Esophagus squamous epithelium (tissue), 5 donors: ENCODE measurements around the gene CPNE4. TPM values are rescaled to one million over a fixed set of nuclear protein-coding genes. Genes with fewer than 3 reads are reported as not detected.

ENCODE experiments used
- DNase-seq: peaks from one replicate; lab custom pipeline; 2025; lab: John Stamatoyannopoulos, UW
- H3K27ac ChIP-seq, 4 donors: fragments of 200-600 bp; sonication (generic); one replicate each; pipeline ENCODE4 v1.5.1; 2016 to 2019; ENCODE audit warnings: mild to moderate bottlenecking in 1 of 4
- H3K27me3 ChIP-seq, 4 donors: fragments of 200-600 bp; sonication (generic); 1 replicate in 3 of 4; 2 replicates in 1 of 4; pipeline versions ENCODE4 v1.5.1 to v1.6.0; 2017 to 2021; ENCODE audit warnings: antibody characterized with exemption in 1 of 4
- H3K36me3 ChIP-seq, 3 donors: fragments of 200-600 bp; sonication (generic); one replicate each; pipeline ENCODE4 v1.5.1; 2016 to 2019
- H3K4me1 ChIP-seq, 3 donors: fragments of 200-600 bp; sonication (generic); one replicate each; pipeline ENCODE4 v1.5.1; 2017 to 2019
- H3K4me3 ChIP-seq, 4 donors: fragments of 200-600 bp; sonication (generic); 1 replicate in 3 of 4; 2 replicates in 1 of 4; pipeline ENCODE4 v1.5.1; 2016 to 2019; ENCODE audit warnings: mild to moderate bottlenecking in 2 of 4, moderate library complexity in 1 of 4
- H3K9me3 ChIP-seq, 3 donors: fragments of 200-600 bp; sonication (generic); one replicate each; pipeline ENCODE4 v1.5.1; 2016 to 2019
- POLR2A ChIP-seq, 4 donors: fragments of 450-650 bp; IDR thresholded peaks; one replicate each; pipeline ENCODE4 v1.6.1; 2017; ENCODE audit warnings: antibody characterized with exemption in 4 of 4, mild to moderate bottlenecking in 4 of 4, moderate library complexity in 3 of 4
- WGBS, 2 donors: methylation state at CpG; one replicate each; pipeline ENCODE4 v1.1.5; 2018; 5-methylcytosine and 5-hydroxymethylcytosine counted together
- intact Hi-C: fragments of 100-400 bp; cut with DNase I; formaldehyde crosslinking; loops from one replicate; pipeline ENCODE4 v1.15.0; 2022
- total RNA-seq, 4 donors: library from RNA; depleted of rRNA; stranded (reverse); fragments of >200 nt; gene quantifications; one replicate each; pipeline ENCODE4 v1.1.0, GENCODE V29; 2016
- TF ChIP-seq, protein P1 (sequence below), 6 experiments: fragments of 450-650 bp in 4 of 6; fragments of 200-600 bp in 2 of 6; sonication (generic) in 2 of 6; IDR thresholded peaks; one replicate each; pipeline ENCODE4 v1.5.1; 2016 to 2019; ENCODE audit warnings: antibody characterized with exemption in 6 of 6, mild to moderate bottlenecking in 4 of 6, moderate library complexity in 4 of 6
- donor health status: DM: yes; HTN: yes; CAD: no.

Gene CPNE4
- total RNA-seq, 4 donors from 2014 or later: 0.19 TPM; not detected in 3

DNA sequence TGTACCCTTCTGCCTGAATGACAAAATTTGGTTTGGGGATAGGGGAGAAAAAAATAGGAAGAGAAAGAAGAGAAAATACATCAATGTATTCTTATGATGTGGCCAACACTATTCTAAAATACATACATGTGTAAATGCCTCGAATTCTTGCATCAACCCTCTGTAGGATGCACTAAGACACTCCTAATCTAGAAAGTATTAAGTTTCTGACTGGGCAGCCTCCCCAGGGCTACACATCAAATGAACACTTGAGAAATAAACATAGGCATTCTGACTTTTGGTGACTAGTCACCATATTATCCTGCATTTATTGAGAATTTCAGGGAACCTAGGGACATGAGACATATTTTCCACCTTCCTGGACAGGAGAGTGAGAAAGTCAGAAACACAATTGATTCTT lies 109.2 kb downstream of the CPNE4 start:
- H3K4me1 ChIP-seq: no peaks in the 10 kb centered on the region
- H3K36me3 ChIP-seq: no peaks in the 10 kb centered on the region
- WGBS, 2 donors: 45 to 54% methylated on average over 1 of the region's 1 CpG
- H3K27me3 ChIP-seq: no peaks in the 10 kb centered on the region
- no peak for TF ChIP-seq POLR2A (IDR thresholded peaks at IDR 0.05)
- TF ChIP-seq, protein P1, sequence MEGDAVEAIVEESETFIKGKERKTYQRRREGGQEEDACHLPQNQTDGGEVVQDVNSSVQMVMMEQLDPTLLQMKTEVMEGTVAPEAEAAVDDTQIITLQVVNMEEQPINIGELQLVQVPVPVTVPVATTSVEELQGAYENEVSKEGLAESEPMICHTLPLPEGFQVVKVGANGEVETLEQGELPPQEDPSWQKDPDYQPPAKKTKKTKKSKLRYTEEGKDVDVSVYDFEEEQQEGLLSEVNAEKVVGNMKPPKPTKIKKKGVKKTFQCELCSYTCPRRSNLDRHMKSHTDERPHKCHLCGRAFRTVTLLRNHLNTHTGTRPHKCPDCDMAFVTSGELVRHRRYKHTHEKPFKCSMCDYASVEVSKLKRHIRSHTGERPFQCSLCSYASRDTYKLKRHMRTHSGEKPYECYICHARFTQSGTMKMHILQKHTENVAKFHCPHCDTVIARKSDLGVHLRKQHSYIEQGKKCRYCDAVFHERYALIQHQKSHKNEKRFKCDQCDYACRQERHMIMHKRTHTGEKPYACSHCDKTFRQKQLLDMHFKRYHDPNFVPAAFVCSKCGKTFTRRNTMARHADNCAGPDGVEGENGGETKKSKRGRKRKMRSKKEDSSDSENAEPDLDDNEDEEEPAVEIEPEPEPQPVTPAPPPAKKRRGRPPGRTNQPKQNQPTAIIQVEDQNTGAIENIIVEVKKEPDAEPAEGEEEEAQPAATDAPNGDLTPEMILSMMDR (IDR thresholded peaks at IDR 0.05): no peak
- no peak overlapping the region for H3K27ac ChIP-seq
- no peaks in the 10 kb centered on the region for H3K9me3 ChIP-seq
- no peak overlapping the region for H3K4me3 ChIP-seq
- no peak for DNase-seq
- intact Hi-C loops: no loop called here

GRCh38 chr3:131922356-131922755 lies 112.5 kb downstream of the CPNE4 start:
- no peak overlapping the region for H3K4me3 ChIP-seq
- no peaks in the 10 kb centered on the region for H3K4me1 ChIP-seq
- intact Hi-C loops: no loop called here
- H3K27me3 ChIP-seq: no peaks in the 10 kb centered on the region
- H3K9me3 ChIP-seq: no peaks in the 10 kb centered on the region
- WGBS, 2 donors: 69 to 79% methylated on average over 1 of the region's 1 CpG
- no peaks in the 10 kb centered on the region for H3K36me3 ChIP-seq
- TF ChIP-seq POLR2A (IDR thresholded peaks at IDR 0.05): no peak
- TF ChIP-seq, protein P1 (IDR thresholded peaks at IDR 0.05): no peak
- H3K27ac ChIP-seq: no peak overlapping the region
- no peak for DNase-seq

GRCh38 chr3:131917006-131917405 lies 117.8 kb downstream of the CPNE4 start:
- no peak for DNase-seq

GRCh38 chr3:131914090-131914691 lies 120.6 kb downstream of the CPNE4 start:
- H3K4me1 ChIP-seq: no peaks in the 10 kb centered on the region
- WGBS, 2 donors: 60 to 82% methylated on average over 1 of the region's 1 CpG
- intact Hi-C loops: no loop called here

More at GRCh38 chr3:131917006-131917405, 117.8 kb downstream of the CPNE4 start:
- no peaks in the 10 kb centered on the region for H3K4me1 ChIP-seq
- intact Hi-C loops: no loop called here
- H3K4me3 ChIP-seq: no peak overlapping the region
- no peaks in the 10 kb centered on the region for H3K36me3 ChIP-seq
- no peak overlapping the region for H3K27ac ChIP-seq
- H3K27me3 ChIP-seq: no peaks in the 10 kb centered on the region
- H3K9me3 ChIP-seq: no peaks in the 10 kb centered on the region
- TF ChIP-seq, protein P1 (IDR thresholded peaks at IDR 0.05): no peak
- no peak for TF ChIP-seq POLR2A (IDR thresholded peaks at IDR 0.05)
- WGBS, 2 donors: 66 to 72% methylated on average over 3 of the region's 3 CpGs

GRCh38 chr3:131912255-131912654 lies 122.6 kb downstream of the CPNE4 start:
- no peak overlapping the region for H3K4me3 ChIP-seq
- no peaks in the 10 kb centered on the region for H3K27me3 ChIP-seq
- H3K4me1 ChIP-seq: no peaks in the 10 kb centered on the region
- no peaks in the 10 kb centered on the region for H3K36me3 ChIP-seq
- intact Hi-C loops: no loop called here
- no peak for DNase-seq
- WGBS, 2 donors: 57 to 100% methylated on average over 1 to 2 of the region's 2 CpGs
- H3K27ac ChIP-seq: no peak overlapping the region
- TF ChIP-seq, protein P1 (IDR thresholded peaks at IDR 0.05): no peak
- no peak for TF ChIP-seq POLR2A (IDR thresholded peaks at IDR 0.05)
- H3K9me3 ChIP-seq: no peaks in the 10 kb centered on the region

More at GRCh38 chr3:131914090-131914691, 120.6 kb downstream of the CPNE4 start:
- H3K36me3 ChIP-seq: no peaks in the 10 kb centered on the region
- DNase-seq: no peak
- TF ChIP-seq, protein P1 (IDR thresholded peaks at IDR 0.05): no peak
- no peak for TF ChIP-seq POLR2A (IDR thresholded peaks at IDR 0.05)
- H3K4me3 ChIP-seq: no peak overlapping the region
- H3K9me3 ChIP-seq: no peaks in the 10 kb centered on the region
- H3K27ac ChIP-seq: no peak overlapping the region
- no peaks in the 10 kb centered on the region for H3K27me3 ChIP-seq
